HG02642 (cell line): ENCODE data around the gene MRTFA.
"Not testable (repeated sequence)": the region's sequence is repeated elsewhere in the genome, so short reads cannot be mapped to it uniquely, and the experiment has no call there.

Source experiments
- ATAC-seq: cut with Tn5 transposase; IDR thresholded peaks from one replicate; pipeline ENCODE4 v1.9.1; 2021; ENCODE audit warnings: mild to moderate bottlenecking; ENCODE audit not compliant: unreplicated experiment, poor library complexity

MRTFA gene

GRCh38 chr22:40661671-40662070 lies 25.2 kb upstream of the MRTFA start:
- no peak for ATAC-seq

- ATAC-seq = no peak
These were observed 24.2 kb upstream of the MRTFA start for GRCh38 chr22:40660730-40661129.

GRCh38 chr22:40659166-40659565 lies 22.6 kb upstream of the MRTFA start:
- ATAC-seq = no peak

- not testable (repeated sequence) for ATAC-seq
These were observed 20.1 kb upstream of the MRTFA start for GRCh38 chr22:40656651-40657050.

- ATAC-seq = not testable (repeated sequence)
These were observed 19.4 kb upstream of the MRTFA start for GRCh38 chr22:40655941-40656340.

- ATAC-seq = no peak
These were observed 18.1 kb upstream of the MRTFA start for GRCh38 chr22:40654522-40655167.

- no peak for ATAC-seq
These were observed 16.8 kb upstream of the MRTFA start for GRCh38 chr22:40653361-40653760.

GRCh38 chr22:40651563-40652501 lies 15.3 kb upstream of the MRTFA start:
- ATAC-seq = peak; percentile 68

GRCh38 chr22:40651057-40651456 lies 14.5 kb upstream of the MRTFA start:
- ATAC-seq = no peak

GRCh38 chr22:40648386-40648785 lies 11.9 kb upstream of the MRTFA start:
- no peak for ATAC-seq

GRCh38 chr22:40645579-40646197 lies 9.2 kb upstream of the MRTFA start:
- ATAC-seq = no peak

- no peak for ATAC-seq
These were observed 5.8 kb upstream of the MRTFA start for GRCh38 chr22:40642316-40642715.

GRCh38 chr22:40641269-40641668 lies 4.8 kb upstream of the MRTFA start:
- no peak for ATAC-seq

- no peak for ATAC-seq
These were observed 1.7 kb upstream of the MRTFA start for GRCh38 chr22:40638261-40638660.

GRCh38 chr22:40637183-40638150 lies 948 bp upstream of the MRTFA start:
- peak; percentile 11 for ATAC-seq

GRCh38 chr22:40635940-40636379 lies 559 bp downstream of the MRTFA start:
- ATAC-seq = peak; percentile 23

GRCh38 chr22:40635043-40635939 lies 1.2 kb downstream of the MRTFA start:
- ATAC-seq = no peak

GRCh38 chr22:40634119-40634903 lies 2.2 kb downstream of the MRTFA start:
- no peak for ATAC-seq
